DOHH2 (cell line): ENCODE measurements around the gene ARID5A.

Experiments
- CTCF ChIP-seq: fragments of 200-600 bp; sonication (generic); IDR thresholded peaks from one replicate; pipeline ENCODE4 v1.5.1; 2014; ENCODE audit warnings: antibody characterized with exemption, mild to moderate bottlenecking, low read depth, low read length; ENCODE audit not compliant: poor library complexity, severe bottlenecking
- EZH2phosphoT487 ChIP-seq: fragments of 200-600 bp; sonication (generic); IDR thresholded peaks from 2 replicates; pipeline ENCODE4 v1.6.1; 2017; ENCODE audit warnings: borderline replicate concordance, mild to moderate bottlenecking, antibody characterized with exemption, low read length, moderate library complexity, mixed read lengths

DNA sequence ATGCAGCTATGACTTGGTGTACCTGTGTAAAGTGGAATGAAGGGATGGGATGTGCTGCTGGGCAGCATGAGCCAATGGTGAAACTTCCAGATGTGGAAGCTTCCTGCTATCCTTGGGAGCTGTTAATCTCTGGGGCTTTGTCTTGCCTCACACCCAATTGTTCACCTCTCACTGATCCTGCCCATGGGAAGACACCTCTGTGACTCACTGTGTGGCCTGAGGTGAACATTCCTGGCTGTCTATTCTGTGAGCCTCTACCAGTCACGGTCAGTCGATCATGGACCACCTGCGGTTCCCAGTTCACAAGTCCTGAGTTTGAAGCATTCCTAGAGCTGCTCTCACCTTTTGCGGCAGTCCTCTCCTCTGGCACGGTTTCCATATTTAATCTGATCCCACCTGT, 43.5 kb upstream of the ARID5A start:
- TF ChIP-seq CTCF (no peak), EZH2phosphoT487 (no peak)
